Activated effector memory CD4-positive, alpha-beta T cell treated with anti-CD3 and anti-CD28 coated beads, Interleukin-2, amount 50 U/mL, for 16 hours (primary cell): ENCODE measurements around the gene EPHB4.
"Not testable (repeated sequence)": the region's sequence is repeated elsewhere in the genome, so short reads cannot be mapped to it uniquely, and the experiment has no call there.

Experiments used
- DNase-seq: peaks from one replicate; pipeline ENCODE4 v3.0.0-alpha.2; 2020

The EPHB4 gene

GRCh38 chr7:100827330-100828226 lies at the start of gene EPHB4:
Gene EPHB4 (minus strand): TSS chr7:100827523. CDS start chr7:100827030, 493 bp downstream.
- DNase-seq = no peak

- peak; percentile 79 for DNase-seq
Observed at GRCh38 chr7:100875356-100875751, 48.0 kb upstream of the EPHB4 start.

- peak; percentile 99 for DNase-seq
Observed at GRCh38 chr7:100874577-100875355, 47.4 kb upstream of the EPHB4 start, which contains the start of gene SRRT. Gene SRRT (plus strand): TSS chr7:100875103. CDS start chr7:100875591, 488 bp downstream.

- DNase-seq = no peak
Observed at GRCh38 chr7:100874300-100874576, 46.9 kb upstream of the EPHB4 start.

- DNase-seq = no peak
Observed at GRCh38 chr7:100873599-100874299, 46.4 kb upstream of the EPHB4 start.

- DNase-seq = no peak
Observed at GRCh38 chr7:100867776-100868485, 40.6 kb upstream of the EPHB4 start.

GRCh38 chr7:100867040-100867775 lies 39.9 kb upstream of the EPHB4 start, which contains the start of gene TRIP6:
Gene TRIP6 (plus strand): TSS chr7:100867387. CDS start chr7:100867498, 111 bp downstream.
- peak; percentile 85 for DNase-seq

GRCh38 chr7:100866729-100867039 lies 39.4 kb upstream of the EPHB4 start:
- DNase-seq = no peak

- peak; percentile 69 for DNase-seq
Observed at GRCh38 chr7:100865938-100866728, 38.8 kb upstream of the EPHB4 start.

GRCh38 chr7:100865372-100865911 lies 38.1 kb upstream of the EPHB4 start:
- no peak for DNase-seq

- no peak for DNase-seq
Observed at GRCh38 chr7:100864263-100864845, 37.0 kb upstream of the EPHB4 start.

- no peak for DNase-seq
Observed at GRCh38 chr7:100863406-100863950, 36.2 kb upstream of the EPHB4 start.

- no peak for DNase-seq
Observed at GRCh38 chr7:100861616-100861985, 34.3 kb upstream of the EPHB4 start.

- DNase-seq = no peak
Observed at GRCh38 chr7:100860702-100861615, 33.6 kb upstream of the EPHB4 start.

- no peak for DNase-seq
Observed at GRCh38 chr7:100859856-100860255, 32.5 kb upstream of the EPHB4 start.

- DNase-seq = no peak
Observed at GRCh38 chr7:100856871-100857282, 29.6 kb upstream of the EPHB4 start.

- no peak for DNase-seq
Observed at GRCh38 chr7:100855515-100855914, 28.2 kb upstream of the EPHB4 start.

GRCh38 chr7:100854899-100855298 lies 27.6 kb upstream of the EPHB4 start:
- DNase-seq = not testable (repeated sequence)
